Heart left ventricle (tissue), 13 donors: ENCODE data around the gene UBE2R2.

Experiments
- CTCF ChIP-seq, 12 donors: fragments of 200-600 bp; sonication (generic) in 4 of 12; IDR thresholded peaks; one replicate each; pipeline versions ENCODE4 v1.5.0 to v1.8.0; 2018 to 2022; ENCODE audit warnings: antibody characterized with exemption in 12 of 12, mild to moderate bottlenecking in 5 of 12
- POLR2A ChIP-seq, 2 donors: fragments of 450-650 bp; IDR thresholded peaks; one replicate each; pipeline ENCODE4 v1.6.1; 2017; ENCODE audit warnings: antibody characterized with exemption in 2 of 2, mild to moderate bottlenecking in 2 of 2, moderate library complexity in 2 of 2
- donor health status: ischemic (EF 13 %, LVEDD 7.1; RV severe dilation, severe dysfunction).
- donor health status: DM: no; HTN: yes; CAD: no.
- donor health status: DM: no; HTN: no; CAD: no.
- donor health status: ischemic (EF 25% LVEDD 6.9; RV normal size, moderate dysfunction).
- donor health status: ischemic (EF 25% LVEDD 5.7; RV mildly dilated, moderate dysfunction).
- donor health status: ischemic (EF 35%, LVEDD 5.7; RV mildly dilated, moderate dysfunction).
- donor health status: nonischemic (EF 11% LVEDD 7.7; RV severe dilation, severe dysfunction).
- donor health status: DM: yes; HTN: yes; CAD: no.
- donor health status: PGD.
- donor health status: ischemic (EF 29% LVEDD 5.4; RV normal size, mild dysfunction).
- donor health status: nonischemic (EF 23%, LVEDD 6.1; RV moderate dilation, normal function).

GRCh38 chr9:33840381-33840780 is 23.4 kb downstream of the UBE2R2 start:
- no peak for TF ChIP-seq POLR2A (IDR thresholded peaks at IDR 0.05)
- TF ChIP-seq CTCF (IDR thresholded peaks at IDR 0.05): no peak
